Inferior parietal cortex (tissue), 1 donor: ENCODE results near the gene PRR12.

Experiments used
- DNase-seq: peaks from one replicate; pipeline ENCODE4 v3.0.0-alpha.2; 2016; ENCODE audit errors: extremely low spot score

The PRR12 gene

GRCh38 chr19:49592486-49593232 lies 1.7 kb downstream of the PRR12 start:
- DNase-seq: no peak

- DNase-seq: peak; percentile 89
These were observed 2.5 kb downstream of the PRR12 start for GRCh38 chr19:49593233-49594113.

- DNase-seq: no peak
These were observed 3.4 kb downstream of the PRR12 start for GRCh38 chr19:49594157-49594992.

- no peak for DNase-seq
These were observed 4.2 kb downstream of the PRR12 start for GRCh38 chr19:49594993-49595818.

- no peak for DNase-seq
These were observed 4.9 kb downstream of the PRR12 start for GRCh38 chr19:49595819-49596404.

- DNase-seq: no peak
These were observed 5.4 kb downstream of the PRR12 start for GRCh38 chr19:49596407-49596806.

- no peak for DNase-seq
These were observed 6.1 kb downstream of the PRR12 start for GRCh38 chr19:49596954-49597702.

- no peak for DNase-seq
These were observed 6.7 kb downstream of the PRR12 start for GRCh38 chr19:49597703-49597974.

GRCh38 chr19:49599378-49600295 lies 8.7 kb downstream of the PRR12 start:
- no peak for DNase-seq

GRCh38 chr19:49601482-49602038 lies 10.6 kb downstream of the PRR12 start:
- DNase-seq: no peak

GRCh38 chr19:49602806-49603205 lies 11.8 kb downstream of the PRR12 start:
- DNase-seq: no peak

- no peak for DNase-seq
These were observed 14.6 kb downstream of the PRR12 start for GRCh38 chr19:49605605-49606004.

GRCh38 chr19:49609499-49610092 lies 18.6 kb downstream of the PRR12 start:
- no peak for DNase-seq

GRCh38 chr19:49613374-49613773 lies 22.4 kb downstream of the PRR12 start:
- DNase-seq: no peak

- no peak for DNase-seq
These were observed 23.3 kb downstream of the PRR12 start for GRCh38 chr19:49614096-49614833.

GRCh38 chr19:49615861-49616260 lies 24.9 kb downstream of the PRR12 start:
- no peak for DNase-seq

GRCh38 chr19:49616532-49616931 lies 25.6 kb downstream of the PRR12 start:
- no peak for DNase-seq

GRCh38 chr19:49616945-49617344 lies 26.0 kb downstream of the PRR12 start:
- DNase-seq: no peak
